ENCODE measurements around the gene VAPB. TPM values are rescaled to one million over a fixed set of nuclear protein-coding genes. Genes with fewer than 3 reads are reported as not detected.

VAPB gene
- total and polyA plus RNA-seq, 10 donors = 11.2 to 32.5 (median 23.3) TPM

DNA sequence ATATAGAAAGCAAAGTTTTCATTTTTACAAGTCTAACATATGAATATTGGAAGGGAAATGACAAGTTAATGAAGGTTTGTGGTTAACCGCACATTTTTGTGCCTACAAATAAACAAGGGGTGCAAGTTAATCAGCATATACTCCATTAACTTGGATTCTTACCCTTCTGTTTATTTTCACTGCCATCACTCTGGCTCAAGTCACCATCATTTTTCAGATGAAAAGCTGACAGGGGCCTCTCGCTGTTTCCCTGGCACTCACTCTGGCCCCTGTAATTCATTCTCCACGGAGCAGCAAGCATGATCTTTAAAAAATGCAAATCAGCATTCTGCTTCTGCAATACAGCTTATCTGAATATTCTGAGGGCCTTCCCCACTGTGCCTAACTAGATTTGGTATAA is 96.4 kb downstream of the VAPB start:
- Histone ChIP-seq H3K27ac (no peak overlapping the region), H3K9me3 (peaks cover 0 to 60% (median 29%) of the 10 kb centered on the region in 8 donors), H3K36me3 (no peaks in the 10 kb centered on the region), H3K4me3 (no peak overlapping the region), H3K27me3 (replicated peaks in 1 of 7) (peaks cover 0 to 12% (median 0%) of the 10 kb centered on the region in 7 donors), H3K4me1 (no peaks in the 10 kb centered on the region)
- intact Hi-C loops (cut with DNase I; ENCODE audit: low total_unique reads) = no loop called here
- TF ChIP-seq POLR2A (IDR thresholded peaks at IDR 0.05) (no peak), POLR2AphosphoS5 (IDR thresholded peaks at IDR 0.05) (no peak)
- TF ChIP-seq, protein P1, sequence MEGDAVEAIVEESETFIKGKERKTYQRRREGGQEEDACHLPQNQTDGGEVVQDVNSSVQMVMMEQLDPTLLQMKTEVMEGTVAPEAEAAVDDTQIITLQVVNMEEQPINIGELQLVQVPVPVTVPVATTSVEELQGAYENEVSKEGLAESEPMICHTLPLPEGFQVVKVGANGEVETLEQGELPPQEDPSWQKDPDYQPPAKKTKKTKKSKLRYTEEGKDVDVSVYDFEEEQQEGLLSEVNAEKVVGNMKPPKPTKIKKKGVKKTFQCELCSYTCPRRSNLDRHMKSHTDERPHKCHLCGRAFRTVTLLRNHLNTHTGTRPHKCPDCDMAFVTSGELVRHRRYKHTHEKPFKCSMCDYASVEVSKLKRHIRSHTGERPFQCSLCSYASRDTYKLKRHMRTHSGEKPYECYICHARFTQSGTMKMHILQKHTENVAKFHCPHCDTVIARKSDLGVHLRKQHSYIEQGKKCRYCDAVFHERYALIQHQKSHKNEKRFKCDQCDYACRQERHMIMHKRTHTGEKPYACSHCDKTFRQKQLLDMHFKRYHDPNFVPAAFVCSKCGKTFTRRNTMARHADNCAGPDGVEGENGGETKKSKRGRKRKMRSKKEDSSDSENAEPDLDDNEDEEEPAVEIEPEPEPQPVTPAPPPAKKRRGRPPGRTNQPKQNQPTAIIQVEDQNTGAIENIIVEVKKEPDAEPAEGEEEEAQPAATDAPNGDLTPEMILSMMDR (IDR thresholded peaks at IDR 0.05 in 8 of 11, conservative IDR thresholded peaks at IDR 0.05 in 3 of 11) = no peak
- no peak for DNase-seq
- 71 to 79% (median 74%) methylated on average over 3 of the region's 3 CpGs for WGBS, 5 donors

DNA sequence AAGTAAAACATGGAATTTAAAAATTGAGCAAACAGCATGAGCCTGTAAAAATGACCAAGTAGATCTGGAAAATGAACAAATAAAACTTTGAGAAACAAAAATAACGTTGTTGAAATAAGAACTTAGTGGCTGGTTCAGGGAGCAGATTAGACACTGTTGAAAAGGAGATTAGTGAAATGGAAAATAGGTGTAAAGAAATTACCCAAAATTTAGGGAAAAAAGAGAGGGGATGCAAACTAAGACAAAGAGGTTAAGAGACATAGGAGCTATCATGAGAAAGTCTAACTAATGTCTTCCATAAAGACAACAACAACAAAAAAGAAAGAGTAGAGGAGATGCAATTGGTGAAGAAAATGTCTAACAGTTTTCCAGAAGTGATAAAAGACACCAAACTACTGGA is 97.2 kb downstream of the VAPB start:
- DNase-seq = no peak
- H3K9me3 ChIP-seq = peaks cover 0 to 60% (median 29%) of the 10 kb centered on the region in 8 donors
- WGBS, 5 donors = 24 to 56% (median 54%) methylated on average over 1 of the region's 1 CpG
- peaks cover 0 to 11% (median 0%) of the 10 kb centered on the region in 7 donors for H3K27me3 ChIP-seq (replicated peaks in 1 of 7)
- no peak overlapping the region for H3K27ac ChIP-seq
- H3K36me3 ChIP-seq = no peaks in the 10 kb centered on the region
- intact Hi-C loops (cut with DNase I; ENCODE audit: low total_unique reads) = no loop called here
- no peak overlapping the region for H3K4me3 ChIP-seq
- H3K4me1 ChIP-seq = no peaks in the 10 kb centered on the region
- no peak for TF ChIP-seq POLR2AphosphoS5 (IDR thresholded peaks at IDR 0.05)

DNA sequence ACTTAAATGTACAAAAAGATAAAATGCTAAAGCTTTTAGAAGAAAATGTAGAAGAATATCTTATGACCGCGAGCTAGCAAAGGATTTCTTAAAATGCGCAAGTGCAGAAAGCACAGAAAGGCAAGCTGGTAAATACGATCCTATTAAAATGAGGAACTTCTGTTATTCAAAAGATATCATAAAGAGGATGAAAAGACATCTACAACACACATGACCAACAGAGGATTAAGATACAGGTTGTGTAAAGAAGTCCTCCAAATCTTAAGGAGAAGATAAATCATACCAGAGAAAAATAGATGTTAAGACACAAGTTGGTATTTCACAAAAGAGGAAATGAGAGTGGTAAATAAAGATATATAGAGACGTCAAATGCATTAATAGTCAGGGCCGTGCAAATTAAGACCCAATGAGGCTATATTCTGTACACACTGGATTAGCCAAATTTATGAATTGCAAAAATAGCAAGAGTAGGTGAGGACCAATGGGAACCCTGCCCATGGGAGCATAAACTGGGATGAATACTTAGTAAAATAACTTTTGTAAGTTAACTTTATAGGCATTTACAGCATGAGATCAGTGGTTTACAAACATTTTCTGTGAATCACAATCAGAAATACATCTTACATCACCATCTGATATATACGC is 103.2 kb downstream of the VAPB start:
- peaks cover 0 to 5% (median 0%) of the 10 kb centered on the region in 7 donors for H3K27me3 ChIP-seq (replicated peaks in 1 of 7)
- H3K27ac ChIP-seq = no peak overlapping the region
- no peak overlapping the region for H3K4me3 ChIP-seq
- H3K36me3 ChIP-seq = no peaks in the 10 kb centered on the region
- no peak for TF ChIP-seq POLR2AphosphoS5 (IDR thresholded peaks at IDR 0.05)
- TF ChIP-seq POLR2A (IDR thresholded peaks at IDR 0.05) = no peak
- TF ChIP-seq, protein P1 (IDR thresholded peaks at IDR 0.05 in 8 of 11, conservative IDR thresholded peaks at IDR 0.05 in 3 of 11) = no peak
- peaks cover 0 to 32% (median 2%) of the 10 kb centered on the region in 8 donors for H3K9me3 ChIP-seq
- intact Hi-C loops (cut with DNase I; ENCODE audit: low total_unique reads) = no loop called here
- H3K4me1 ChIP-seq = no peaks in the 10 kb centered on the region
- WGBS, 5 donors = 73 to 75% (median 75%) methylated on average over 7 of the region's 7 CpGs
- DNase-seq = no peak

DNA sequence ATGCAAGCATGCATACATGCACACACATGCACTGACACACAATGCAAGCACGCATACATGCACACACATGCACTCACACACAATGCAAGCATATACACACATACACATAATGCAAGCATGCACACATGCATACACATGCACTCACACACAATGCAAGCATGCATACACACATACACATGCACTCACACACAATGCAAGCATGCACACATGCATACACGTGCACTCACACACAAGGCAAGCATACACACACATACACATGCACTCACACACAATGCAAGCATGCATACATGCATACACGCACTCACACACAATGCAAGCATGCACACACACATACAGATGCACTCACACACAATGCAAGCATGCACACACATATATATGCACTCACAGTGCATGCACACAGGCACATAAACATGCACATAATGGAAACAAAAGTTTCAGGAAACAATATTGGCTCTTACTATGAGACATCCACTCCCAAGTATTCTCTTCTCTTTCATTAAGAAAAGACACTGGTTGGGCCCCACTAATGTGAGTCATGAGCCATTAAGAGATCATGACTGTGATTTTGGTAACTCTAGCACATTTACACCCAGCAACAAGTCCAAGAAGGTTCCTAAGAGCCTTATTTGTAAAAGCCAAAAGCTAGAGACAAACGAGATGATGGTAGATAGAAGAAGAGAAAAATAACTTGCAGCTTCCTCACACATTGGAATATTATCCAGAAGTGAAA is 103.9 kb downstream of the VAPB start:
- Histone ChIP-seq H3K27me3 (replicated peaks in 1 of 7) (no peaks in the 10 kb centered on the region), H3K4me1 (no peaks in the 10 kb centered on the region), H3K4me3 (no peak overlapping the region), H3K36me3 (no peaks in the 10 kb centered on the region), H3K9me3 (peaks cover 0 to 25% (median 0%) of the 10 kb centered on the region in 8 donors), H3K27ac (no peak overlapping the region)
- no peak for DNase-seq
- TF ChIP-seq POLR2AphosphoS5 (IDR thresholded peaks at IDR 0.05) (no peak), POLR2A (IDR thresholded peaks at IDR 0.05) (no peak)
- TF ChIP-seq, protein P1 (IDR thresholded peaks at IDR 0.05 in 8 of 11, conservative IDR thresholded peaks at IDR 0.05 in 3 of 11) = no peak
- 60 to 86% (median 84%) methylated on average over 4 of the region's 4 CpGs for WGBS, 5 donors
- intact Hi-C loops (cut with DNase I; ENCODE audit: low total_unique reads) = no loop called here
